Hematopoietic multipotent progenitor cell (in vitro differentiated cells): ENCODE results near the gene FEM1B. TPM values are rescaled to one million over a fixed set of nuclear protein-coding genes. Genes with fewer than 3 reads are reported as not detected.
"Not testable (repeated sequence)": the region's sequence is repeated elsewhere in the genome, so short reads cannot be mapped to it uniquely, and the experiment has no call there.

Experiments used
- DNase-seq, 3 donors: peaks; one replicate each; pipeline ENCODE4 v3.0.0-alpha.2; 2011 to 2015; ENCODE audit warnings: low read depth in 2 of 3, low spot score in 2 of 3
- total RNA-seq: library from RNA; depleted of rRNA; stranded (reverse); fragments of >200 nt; gene quantifications from one replicate; pipeline ENCODE4 v1.2.3, GENCODE V29; 2012

The FEM1B gene
- 47.7 TPM for total RNA-seq

- peak; percentile 89 to 94 (median 93) for DNase-seq
Measured at GRCh38 chr15:68277603-68278344, at the start of gene FEM1B. TSS of gene FEM1B (plus strand) at chr15:68277745. CDS start at chr15:68278418, 673 bp downstream.

DNA sequence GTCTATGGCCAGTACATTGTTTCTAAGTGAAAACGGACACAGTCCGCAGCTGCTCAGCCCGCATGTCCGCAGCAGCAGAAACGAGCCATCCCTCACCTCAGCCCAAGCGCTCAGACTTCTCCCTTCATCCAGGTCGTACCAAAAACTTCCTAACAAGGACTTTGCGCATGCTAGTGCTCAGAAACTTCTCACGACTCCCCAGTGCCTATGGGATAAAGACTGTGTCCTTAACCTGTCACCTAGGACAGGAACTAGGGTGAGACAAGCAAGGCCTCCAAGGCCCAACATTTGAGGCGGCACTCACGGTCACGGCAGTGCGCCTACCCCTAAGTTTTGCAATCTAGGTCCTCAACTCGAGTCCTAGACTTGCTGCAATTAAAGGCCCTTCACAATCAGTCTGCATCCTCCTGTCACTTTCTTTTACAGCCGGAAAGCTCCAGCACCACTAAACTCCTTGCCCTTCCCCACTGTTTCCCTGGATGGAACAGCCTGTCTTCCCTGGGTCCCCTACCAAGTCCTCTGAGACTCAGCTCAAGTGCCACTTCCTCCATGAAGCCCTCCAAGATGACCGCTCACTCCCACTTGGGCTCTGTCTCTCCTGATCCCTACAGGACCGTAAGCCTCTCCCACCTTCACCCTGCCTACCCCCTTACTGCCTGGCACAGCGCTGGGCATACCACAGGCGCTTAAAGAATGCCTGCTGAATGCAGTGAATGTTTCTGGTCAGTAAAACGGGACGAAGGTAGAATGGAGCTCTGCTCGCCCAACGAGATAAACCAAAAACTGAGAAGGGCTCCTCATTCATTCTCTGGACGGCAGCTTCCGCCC is 49.2 kb upstream of the FEM1B start:
- no peak for DNase-seq

GRCh38 chr15:68228971-68229385 is 48.6 kb upstream of the FEM1B start:
- DNase-seq = no peak

GRCh38 chr15:68229386-68230156 is 48.0 kb upstream of the FEM1B start, which contains the start of gene CLN6:
TSS of gene CLN6 (minus strand) at chr15:68229728. CDS start at chr15:68229584, 144 bp downstream.
- DNase-seq = peak; percentile 64 to 87 (median 83)

DNA sequence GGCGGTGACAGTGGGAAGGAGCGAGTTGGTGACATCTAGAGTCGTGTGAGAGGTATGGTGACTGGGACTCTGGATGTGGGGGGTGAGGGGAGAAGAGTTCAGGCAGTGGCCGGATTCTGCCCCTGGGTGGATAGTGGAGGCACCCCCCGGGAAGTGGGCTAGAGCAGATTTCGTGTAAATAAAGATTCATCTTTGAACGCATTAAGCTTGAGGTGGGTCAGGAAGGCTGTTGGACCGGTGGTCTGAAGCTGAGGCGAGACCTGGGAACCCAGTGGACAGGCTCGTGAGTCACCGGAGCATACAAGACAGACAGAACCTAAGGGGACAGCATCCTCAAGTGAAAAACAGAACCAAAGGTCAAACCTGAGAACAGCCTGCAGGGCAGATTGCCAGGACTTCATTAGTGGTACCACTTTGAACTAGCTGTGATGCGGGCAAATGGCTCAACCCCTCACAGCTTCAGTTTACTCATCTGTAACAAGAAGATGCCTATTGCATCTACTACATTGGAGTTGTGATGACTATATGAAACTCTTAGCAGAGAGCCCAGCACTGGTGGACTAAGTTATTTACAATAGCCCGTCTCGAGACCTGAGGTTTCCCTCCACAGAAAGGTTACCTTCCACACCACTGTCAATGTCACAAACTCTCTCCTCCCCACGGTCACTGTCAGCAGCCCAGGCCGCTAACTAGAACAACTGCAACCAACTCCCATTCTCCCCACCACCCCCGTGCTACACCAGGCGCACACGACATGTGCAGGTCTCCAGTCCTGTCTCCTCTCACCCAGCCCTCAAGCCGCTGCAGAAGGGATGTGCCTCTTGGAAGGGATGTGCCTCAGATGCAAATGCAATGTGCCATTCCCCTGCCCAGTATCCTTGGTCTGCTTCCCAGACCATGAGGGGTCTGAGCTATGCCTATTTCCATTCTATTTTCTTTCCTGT is 47.1 kb upstream of the FEM1B start:
- DNase-seq = peak in 1 of 3 donors; percentile 29

DNA sequence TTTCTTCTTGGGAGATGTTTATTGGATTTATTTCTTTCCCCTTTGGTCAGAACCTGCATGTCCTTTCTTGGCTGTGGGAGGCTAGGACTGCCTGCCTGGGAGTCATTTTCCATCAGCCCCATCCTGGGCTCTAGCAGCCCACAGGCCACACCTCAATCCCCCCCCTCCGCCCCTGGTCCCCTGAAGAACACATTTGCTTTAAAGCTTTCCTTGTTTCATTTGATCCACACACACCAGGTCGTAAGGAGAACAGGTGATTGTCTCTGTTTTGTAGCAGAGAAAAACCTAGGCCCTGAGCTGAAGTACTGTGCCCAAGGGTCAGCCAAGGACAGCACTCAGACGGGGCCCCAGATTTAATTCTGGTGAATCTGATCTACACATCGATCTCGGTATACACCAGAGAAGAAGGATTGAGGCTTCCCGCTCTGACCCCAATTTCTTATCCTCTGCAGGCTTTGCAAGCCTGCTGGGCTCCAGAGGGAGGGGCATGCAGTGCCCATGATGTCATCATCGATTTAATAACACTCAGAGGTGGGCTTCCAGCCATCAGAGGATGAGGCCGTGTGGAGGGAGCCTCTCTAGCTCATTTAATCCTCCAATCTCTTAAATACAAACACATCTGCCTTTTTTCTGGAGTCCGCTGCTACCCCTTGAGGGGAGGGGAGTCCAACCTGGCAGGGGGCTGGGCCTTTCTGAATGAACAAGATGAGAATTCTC is 46.3 kb upstream of the FEM1B start:
- no peak for DNase-seq

DNA sequence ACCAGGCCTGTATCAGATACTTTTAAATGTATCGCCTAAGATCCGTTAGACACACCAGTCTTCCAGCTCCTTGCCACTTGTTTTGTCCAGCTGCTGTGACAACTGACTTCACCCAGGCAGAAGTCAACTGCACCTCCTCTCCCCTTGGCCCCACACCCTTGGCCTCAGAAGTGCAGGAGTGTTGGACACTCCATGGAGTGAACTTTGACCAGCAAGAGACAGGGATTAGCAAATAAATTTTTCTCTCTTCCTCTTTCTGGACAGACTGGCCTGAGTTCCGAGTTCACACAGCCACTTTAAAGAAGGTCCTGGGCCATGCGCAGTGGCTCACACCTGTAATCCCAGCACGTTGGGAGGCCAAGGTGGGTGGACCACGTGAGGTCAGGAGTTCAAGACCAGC is 45.1 kb upstream of the FEM1B start:
- no peak for DNase-seq

DNA sequence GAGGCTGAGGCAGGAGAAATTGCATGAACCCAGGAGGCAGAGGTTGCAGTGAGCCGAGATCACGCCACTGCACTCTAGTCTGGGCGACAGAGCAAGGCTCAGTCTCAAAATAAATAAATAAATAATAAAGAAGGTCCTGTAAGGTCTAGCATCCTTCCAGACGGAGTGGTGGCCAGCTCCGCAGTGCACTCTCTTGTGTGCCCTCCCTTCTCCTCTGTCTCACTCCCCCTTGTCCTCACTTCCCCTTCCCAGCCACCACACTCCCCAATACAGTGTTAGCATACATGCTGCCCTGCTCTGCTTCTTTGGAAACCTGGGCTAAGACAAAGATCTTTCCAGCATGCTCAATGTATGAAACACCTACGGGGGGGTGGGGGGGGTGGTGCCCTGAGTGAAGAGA is 44.6 kb upstream of the FEM1B start:
- peak in 1 of 3 donors; percentile 75 for DNase-seq

DNA sequence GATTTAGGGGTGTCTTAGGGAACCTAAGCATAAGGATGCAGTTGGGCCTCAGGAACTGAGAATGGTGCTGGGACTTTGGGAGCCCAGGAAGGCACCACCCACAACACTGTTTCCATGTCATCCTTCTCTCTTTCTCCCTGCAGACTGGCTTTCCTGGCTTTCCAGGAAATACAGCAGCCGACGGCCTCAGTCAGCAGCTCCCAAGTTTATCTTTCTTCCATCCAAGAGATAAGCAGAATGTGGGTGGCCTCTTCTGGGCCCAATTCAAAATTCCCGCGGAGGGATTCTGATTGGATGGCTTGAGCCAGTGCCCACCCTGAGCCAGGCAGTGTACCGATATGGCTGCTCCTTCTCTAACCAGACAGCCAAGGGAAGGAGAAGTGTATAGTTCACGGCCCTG is 43.5 kb upstream of the FEM1B start:
- no peak for DNase-seq

DNA sequence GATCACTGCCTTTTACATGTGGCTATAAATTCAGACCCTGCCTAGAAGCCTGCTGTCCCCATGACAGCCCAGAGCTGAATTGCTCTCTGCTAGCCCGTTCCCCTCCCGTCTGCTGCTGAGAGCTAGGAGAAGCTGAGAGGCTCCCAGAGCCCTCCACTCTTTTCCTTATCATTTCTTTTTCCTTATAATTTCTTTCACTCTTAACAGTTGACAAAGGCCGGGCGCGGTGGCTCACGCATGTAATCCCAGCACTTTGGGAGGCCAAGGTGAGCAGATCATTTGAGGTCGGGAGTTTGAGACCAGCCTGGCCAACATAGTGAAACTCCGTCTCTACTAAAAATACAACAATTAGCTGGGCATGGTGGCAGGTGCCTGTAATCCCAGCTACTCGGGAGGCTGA is 43.0 kb upstream of the FEM1B start:
- DNase-seq = not testable (repeated sequence)

- no peak for DNase-seq
Measured at GRCh38 chr15:68235022-68235421, 42.5 kb upstream of the FEM1B start.

GRCh38 chr15:68239025-68239424 is 38.5 kb upstream of the FEM1B start:
- DNase-seq = no peak

DNA sequence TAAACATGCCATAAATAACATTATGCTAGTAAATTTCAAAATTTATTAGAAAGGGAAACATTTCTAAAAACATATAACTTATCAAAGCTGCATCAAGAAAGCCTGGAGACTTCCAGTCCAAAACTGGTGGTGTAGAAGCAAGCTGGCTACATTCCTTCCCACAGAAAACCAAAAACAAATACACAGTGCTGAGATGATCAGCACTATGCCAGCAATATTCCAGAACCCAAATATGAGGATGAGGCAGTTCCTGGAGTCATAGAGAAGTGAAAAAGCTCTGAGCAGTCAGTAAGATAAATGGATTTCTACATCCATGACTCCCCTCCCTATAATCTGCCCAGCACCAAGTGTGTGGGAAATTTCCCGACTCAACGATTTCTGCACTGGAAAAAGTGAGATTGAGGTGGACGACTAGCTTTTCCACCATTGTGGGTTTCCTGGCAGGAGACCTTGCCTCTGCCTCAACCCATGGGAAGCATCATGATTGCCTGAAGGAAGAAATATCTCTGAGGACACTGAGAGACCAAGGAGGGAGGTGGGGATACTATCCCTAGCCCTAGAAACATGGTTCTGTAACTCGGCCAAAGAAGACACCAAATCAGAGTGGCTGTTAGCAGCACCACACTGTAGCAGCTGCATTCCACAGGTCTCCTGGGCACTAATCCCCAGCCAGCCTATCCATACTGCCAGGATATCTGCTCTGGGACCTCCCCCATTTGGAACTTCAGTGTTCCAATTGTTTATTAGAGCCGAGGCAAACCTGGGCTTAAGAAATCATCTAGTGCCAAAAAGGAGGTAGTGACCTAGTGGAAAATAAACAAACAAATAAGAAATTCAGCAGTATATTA is 36.2 kb upstream of the FEM1B start:
- DNase-seq = no peak

GRCh38 chr15:68244235-68244634 is 33.3 kb upstream of the FEM1B start:
- DNase-seq = no peak

DNA sequence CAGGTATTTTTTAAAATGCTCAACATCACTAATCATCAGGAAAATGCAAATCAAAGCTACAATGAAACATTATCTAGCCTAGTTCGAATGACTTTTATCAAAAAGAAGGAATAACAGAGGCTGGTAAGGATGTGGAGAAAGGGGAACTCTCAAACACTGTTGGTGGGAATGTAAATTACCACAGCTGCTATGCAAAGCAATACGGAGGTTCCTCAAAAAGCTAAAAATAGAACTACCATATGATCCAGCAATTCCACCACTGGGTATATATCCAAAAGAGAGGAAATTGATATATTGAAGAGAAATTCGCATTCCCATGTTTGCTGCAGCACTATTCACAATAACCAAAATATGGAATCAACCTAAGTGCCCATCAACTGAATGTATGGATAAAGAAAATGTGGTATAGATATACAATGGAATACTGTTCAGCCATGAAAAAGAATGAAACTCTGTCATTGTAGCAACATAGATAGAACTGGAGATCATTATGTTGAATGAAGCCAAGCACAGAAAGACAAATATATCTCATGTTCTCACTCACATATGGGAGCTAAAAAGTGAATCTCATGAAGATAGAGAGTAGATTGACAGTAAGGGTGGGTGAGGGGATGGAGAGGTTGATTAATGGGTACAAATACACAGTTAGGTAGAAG is 28.4 kb upstream of the FEM1B start:
- DNase-seq = no peak

DNA sequence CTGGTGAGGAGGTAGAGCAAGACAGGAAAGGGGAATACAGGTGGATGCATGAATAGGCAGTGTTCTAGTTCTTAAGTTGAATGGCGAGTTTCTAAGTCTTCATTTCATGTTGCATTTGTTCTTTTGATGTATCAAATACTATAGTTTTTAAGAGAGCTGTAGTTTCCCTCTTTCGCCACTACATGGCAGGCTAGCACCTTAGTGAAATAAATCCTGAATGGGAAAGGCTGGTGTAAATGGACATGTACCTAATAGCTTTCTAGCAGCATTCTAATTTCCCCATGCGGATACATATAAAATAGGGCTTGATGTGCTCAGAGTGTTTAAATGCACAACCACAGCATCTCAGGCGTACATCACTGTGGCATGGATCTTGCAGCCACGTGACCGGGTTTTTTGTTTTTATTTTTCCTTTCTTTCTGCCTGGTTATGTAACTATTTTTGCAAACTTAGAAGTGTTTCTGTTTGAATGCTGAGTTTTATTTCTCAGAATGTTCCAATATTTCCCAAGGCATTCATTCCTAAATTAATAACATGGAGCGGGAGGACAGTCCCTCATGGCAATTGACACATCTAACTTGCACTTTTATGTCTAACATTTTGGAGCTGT is 24.5 kb upstream of the FEM1B start:
- peak in 2 of 3 donors; percentile 67 to 87 for DNase-seq

- DNase-seq = peak in 2 of 3 donors; percentile 76 to 78
Measured at GRCh38 chr15:68256675-68257450, 20.7 kb upstream of the FEM1B start.
